HuH-7.5 (cell line): Measurements from ENCODE around the gene RFTN1.

Experiments
- DNase-seq: peaks from one replicate; pipeline ENCODE4 v3.0.0; 2011; ENCODE audit warnings: low spot score

Gene RFTN1

GRCh38 chr3:16486201-16486600, 27.3 kb downstream of the RFTN1 start:
- DNase-seq = no peak

GRCh38 chr3:16485395-16485992, 28.0 kb downstream of the RFTN1 start:
- no peak for DNase-seq

GRCh38 chr3:16484984-16485383, 28.5 kb downstream of the RFTN1 start:
- no peak for DNase-seq

GRCh38 chr3:16484216-16484615, 29.3 kb downstream of the RFTN1 start:
- DNase-seq = no peak

GRCh38 chr3:16482770-16483531, 30.5 kb downstream of the RFTN1 start:
- DNase-seq = no peak

- no peak for DNase-seq
Measured at GRCh38 chr3:16482194-16482769, 31.2 kb downstream of the RFTN1 start.

GRCh38 chr3:16481546-16481897, 32.0 kb downstream of the RFTN1 start:
- DNase-seq = no peak

GRCh38 chr3:16480861-16481545, 32.5 kb downstream of the RFTN1 start:
- no peak for DNase-seq

- DNase-seq = no peak
Measured at GRCh38 chr3:16478516-16478915, 35.0 kb downstream of the RFTN1 start.

GRCh38 chr3:16477521-16477920, 36.0 kb downstream of the RFTN1 start:
- no peak for DNase-seq

GRCh38 chr3:16477056-16477455, 36.4 kb downstream of the RFTN1 start:
- no peak for DNase-seq

GRCh38 chr3:16476636-16477035, 36.9 kb downstream of the RFTN1 start:
- DNase-seq = no peak

GRCh38 chr3:16475766-16476165, 37.7 kb downstream of the RFTN1 start:
- no peak for DNase-seq

- DNase-seq = no peak
Measured at GRCh38 chr3:16474920-16475319, 38.6 kb downstream of the RFTN1 start.

GRCh38 chr3:16474216-16474615, 39.3 kb downstream of the RFTN1 start:
- DNase-seq = no peak

GRCh38 chr3:16472593-16472992, 40.9 kb downstream of the RFTN1 start:
- no peak for DNase-seq

GRCh38 chr3:16471897-16472296, 41.6 kb downstream of the RFTN1 start:
- no peak for DNase-seq

- no peak for DNase-seq
Measured at GRCh38 chr3:16470590-16470989, 42.9 kb downstream of the RFTN1 start.

GRCh38 chr3:16468336-16469098, 45.0 kb downstream of the RFTN1 start:
- DNase-seq = no peak

GRCh38 chr3:16468002-16468335, 45.5 kb downstream of the RFTN1 start:
- DNase-seq = no peak

- no peak for DNase-seq
Measured at GRCh38 chr3:16467393-16467792, 46.1 kb downstream of the RFTN1 start.

- no peak for DNase-seq
Measured at GRCh38 chr3:16466822-16467221, 46.7 kb downstream of the RFTN1 start.
